Endodermal cell (in vitro differentiated cells): ENCODE results near the gene MKRN3. TPM values are rescaled to one million over a fixed set of nuclear protein-coding genes. Genes with fewer than 3 reads are reported as not detected.

Experiments
- DNase-seq: peaks from one replicate; pipeline ENCODE4 v3.0.0-alpha.2; 2017
- H3K27ac ChIP-seq: 2 replicates; pipeline ENCODE4 v1.5.1; 2013; ENCODE audit warnings: mild to moderate bottlenecking, low read depth, low read length, moderate library complexity
- H3K27me3 ChIP-seq: 2 replicates; pipeline ENCODE4 v1.6.1; 2013; ENCODE audit warnings: mild to moderate bottlenecking, low read length, moderate library complexity; ENCODE audit not compliant: insufficient read depth, control insufficient read depth, poor library complexity, severe bottlenecking
- H3K36me3 ChIP-seq: 2 replicates; pipeline ENCODE4 v1.7.0; 2013; ENCODE audit warnings: mild to moderate bottlenecking, low read length, moderate library complexity; ENCODE audit not compliant: control insufficient read depth, insufficient read depth
- H3K4me1 ChIP-seq: one replicate; pipeline ENCODE4 v1.7.0; 2013; ENCODE audit warnings: low read length; ENCODE audit not compliant: control insufficient read depth, insufficient read depth
- H3K4me3 ChIP-seq: 2 replicates; pipeline ENCODE4 v1.5.1; 2013; ENCODE audit warnings: mild to moderate bottlenecking, low read length, moderate library complexity
- H3K9ac ChIP-seq: 2 replicates; pipeline ENCODE4 v1.6.1; 2013; ENCODE audit warnings: mild to moderate bottlenecking, low read length, moderate library complexity; ENCODE audit not compliant: poor library complexity, severe bottlenecking; ENCODE audit errors: extremely low read depth
- H3K9me3 ChIP-seq: 2 replicates; pipeline ENCODE4 v1.6.1; 2013; ENCODE audit warnings: mild to moderate bottlenecking, low read length, moderate library complexity; ENCODE audit not compliant: control insufficient read depth
- H3K27ac Mint-ChIP-seq: 2 replicates; pipeline ENCODE4 v1.8.0; 2020; ENCODE audit warnings: mixed read lengths
- H3K27me3 Mint-ChIP-seq: 2 replicates; pipeline ENCODE4 v1.8.0; 2021; ENCODE audit warnings: mild to moderate bottlenecking, mixed read lengths; ENCODE audit not compliant: insufficient read depth
- H3K36me3 Mint-ChIP-seq: 2 replicates; pipeline ENCODE4 v1.8.0; 2020; ENCODE audit warnings: low read depth, mixed read lengths
- H3K4me1 Mint-ChIP-seq: 2 replicates; pipeline ENCODE4 v1.8.0; 2020; ENCODE audit warnings: mixed read lengths
- H3K4me3 Mint-ChIP-seq: 2 replicates; pipeline ENCODE4 v1.8.0; 2020; ENCODE audit warnings: mild to moderate bottlenecking, moderate library complexity, mixed read lengths
- H3K9me3 Mint-ChIP-seq: 2 replicates; pipeline ENCODE4 v1.8.0; 2020; ENCODE audit warnings: mild to moderate bottlenecking, mixed read lengths
- WGBS, 2 experiments: methylation state at CpG; one replicate each; pipeline versions ENCODE4 v1.1.5 to v1.1.7; 2013; ENCODE audit warnings: missing lambda C conversion rate in 2 of 2, mixed read lengths in 1 of 2; ENCODE audit not compliant: insufficient coverage in 1 of 2, insufficient read length in 1 of 2; 5-methylcytosine and 5-hydroxymethylcytosine counted together
- long read RNA-seq, 4 experiments: library from polyadenylated mRNA in 2 of 4; library from RNA in 1 of 4; library from capped mRNA in 1 of 4; stranded (forward) in 3 of 4; unstranded in 1 of 4; transcript quantifications; one replicate each; pipeline ENCODE4 v2.0.0, GENCODE V29; 2020 to 2021; ENCODE audit warnings: inconsistent platforms in 1 of 4
- polyA plus RNA-seq, 2 experiments: library from polyadenylated mRNA; stranded (reverse); fragments of 50-300 nt; gene quantifications; one replicate each; pipeline ENCODE4 v1.2.3, GENCODE V29; 2013
- total RNA-seq, 2 donors: library from RNA; stranded (reverse); fragmentation: NEBNext Ultra II Directional in 1 of 2; extraction: Animal tissue kit (Norgen Biotek cat#: 25700) in 1 of 2; gene quantifications; 2 replicates in 1 of 2; 3 replicates in 1 of 2; pipeline ENCODE4 v1.2.1, GENCODE V29; 2021
- TF ChIP-seq, protein P1 (sequence below): fragments of 200-600 bp; sonication (generic); conservative IDR thresholded peaks from 2 replicates; pipeline ENCODE4 v1.5.0; 2021; ENCODE audit warnings: antibody characterized with exemption, mild to moderate bottlenecking

MKRN3 gene
- total RNA-seq = not detected
- 2.1 TPM for polyA plus RNA-seq (2013, experiment 1 of 2)
- 0.91 TPM for polyA plus RNA-seq (2013, experiment 2 of 2)
- long read RNA-seq, experiment 1 = 0 reads
- long read RNA-seq, experiment 2 = 0 reads
- long read RNA-seq, experiment 3 = 0 reads
- long read RNA-seq, experiment 4 = 0 reads

DNA sequence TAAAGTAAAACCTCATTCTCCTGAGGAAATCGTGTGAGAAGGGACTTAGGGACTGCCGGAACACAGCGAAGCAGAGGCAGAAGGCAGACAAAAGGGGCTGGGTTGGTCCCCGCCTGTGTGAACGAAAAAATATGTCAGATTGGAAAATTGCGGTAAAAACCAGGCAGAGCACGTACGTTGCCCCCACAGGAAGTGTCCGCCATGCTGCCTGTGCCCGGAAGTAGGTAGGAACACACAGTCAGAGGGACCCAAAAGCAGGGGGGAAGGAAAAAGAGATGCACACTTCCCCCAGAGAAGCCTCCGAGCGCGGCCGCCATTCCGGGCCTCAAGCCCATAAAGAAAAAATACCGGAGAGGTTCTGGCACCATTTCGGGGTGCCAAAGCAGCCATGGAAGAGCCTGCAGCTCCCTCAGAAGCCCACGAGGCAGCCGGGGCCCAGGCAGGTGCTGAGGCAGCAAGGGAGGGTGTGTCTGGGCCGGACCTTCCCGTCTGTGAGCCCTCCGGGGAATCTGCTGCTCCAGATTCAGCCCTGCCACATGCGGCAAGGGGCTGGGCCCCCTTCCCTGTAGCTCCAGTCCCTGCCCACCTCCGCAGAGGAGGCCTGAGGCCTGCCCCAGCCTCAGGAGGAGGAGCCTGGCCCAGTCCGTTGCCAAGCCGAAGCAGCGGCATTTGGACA is at the start of gene MKRN3:
MKRN3 (plus strand) TSS at position 280 of the 676 bp plus-strand sequence; CDS start at position 389, 109 bp downstream.
- TF ChIP-seq, protein P1, sequence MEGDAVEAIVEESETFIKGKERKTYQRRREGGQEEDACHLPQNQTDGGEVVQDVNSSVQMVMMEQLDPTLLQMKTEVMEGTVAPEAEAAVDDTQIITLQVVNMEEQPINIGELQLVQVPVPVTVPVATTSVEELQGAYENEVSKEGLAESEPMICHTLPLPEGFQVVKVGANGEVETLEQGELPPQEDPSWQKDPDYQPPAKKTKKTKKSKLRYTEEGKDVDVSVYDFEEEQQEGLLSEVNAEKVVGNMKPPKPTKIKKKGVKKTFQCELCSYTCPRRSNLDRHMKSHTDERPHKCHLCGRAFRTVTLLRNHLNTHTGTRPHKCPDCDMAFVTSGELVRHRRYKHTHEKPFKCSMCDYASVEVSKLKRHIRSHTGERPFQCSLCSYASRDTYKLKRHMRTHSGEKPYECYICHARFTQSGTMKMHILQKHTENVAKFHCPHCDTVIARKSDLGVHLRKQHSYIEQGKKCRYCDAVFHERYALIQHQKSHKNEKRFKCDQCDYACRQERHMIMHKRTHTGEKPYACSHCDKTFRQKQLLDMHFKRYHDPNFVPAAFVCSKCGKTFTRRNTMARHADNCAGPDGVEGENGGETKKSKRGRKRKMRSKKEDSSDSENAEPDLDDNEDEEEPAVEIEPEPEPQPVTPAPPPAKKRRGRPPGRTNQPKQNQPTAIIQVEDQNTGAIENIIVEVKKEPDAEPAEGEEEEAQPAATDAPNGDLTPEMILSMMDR = no peak
- Histone ChIP-seq H3K9ac (no peak within 1 kb of the TSS), H3K36me3 (no peaks in the 10 kb centered on the region), H3K4me1 (no peaks in the 10 kb centered on the region), H3K27ac (peak within 1 kb of the TSS; percentile 91), H3K4me3 (no peak within 1 kb of the TSS), H3K9me3 (peaks cover 14% of the 10 kb centered on the region), H3K27me3 (no peaks in the 10 kb centered on the region)
- Mint-ChIP-seq H3K4me3 (no peak within 1 kb of the TSS), H3K36me3 (no peaks in the 10 kb centered on the region), H3K27me3 (no peaks in the 10 kb centered on the region), H3K9me3 (peaks cover 52% of the 10 kb centered on the region), H3K4me1 (no peaks in the 10 kb centered on the region), H3K27ac (no peak within 1 kb of the TSS)
- no peak for DNase-seq
- WGBS, 2 experiments = 86 to 90% methylated on average over 13 to 27 of the region's 27 CpGs

DNA sequence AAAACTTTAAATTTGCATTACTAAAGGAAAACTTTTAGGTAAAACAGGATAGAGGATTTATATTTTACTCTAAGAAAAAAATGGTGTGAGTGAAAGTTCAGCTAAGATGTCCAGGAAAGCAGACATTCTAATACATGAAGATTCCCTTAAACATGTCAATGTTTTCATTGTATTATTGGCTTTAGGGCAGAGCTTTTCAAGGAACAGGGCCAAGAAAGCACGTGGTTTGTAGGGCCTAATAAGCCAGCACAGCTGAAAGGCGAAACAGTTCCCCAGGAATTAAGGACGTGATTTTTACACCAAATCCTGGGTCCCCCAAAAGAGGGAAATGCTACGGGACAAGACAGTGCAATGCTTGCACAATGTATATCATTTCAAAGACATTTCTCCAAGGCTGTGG is 48.6 kb upstream of the MKRN3 start:
- H3K27me3 ChIP-seq = no peaks in the 10 kb centered on the region
- no peak for DNase-seq
- Mint-ChIP-seq H3K4me1 (peaks cover 5% of the 10 kb centered on the region), H3K4me3 (no peak overlapping the region), H3K9me3 (peaks cover 57% of the 10 kb centered on the region), H3K27me3 (peaks cover 2% of the 10 kb centered on the region), H3K36me3 (peaks cover 1% of the 10 kb centered on the region), H3K27ac (no peak overlapping the region)
- no peaks in the 10 kb centered on the region for H3K36me3 ChIP-seq
- H3K4me3 ChIP-seq = no peak overlapping the region
- WGBS, 2 experiments = 71 to 74% methylated on average over 3 to 4 of the region's 4 CpGs
- TF ChIP-seq, protein P1 = no peak
- no peak overlapping the region for H3K9ac ChIP-seq
- no peak overlapping the region for H3K27ac ChIP-seq
- H3K4me1 ChIP-seq = no peaks in the 10 kb centered on the region
- H3K9me3 ChIP-seq = peaks cover 51% of the 10 kb centered on the region

DNA sequence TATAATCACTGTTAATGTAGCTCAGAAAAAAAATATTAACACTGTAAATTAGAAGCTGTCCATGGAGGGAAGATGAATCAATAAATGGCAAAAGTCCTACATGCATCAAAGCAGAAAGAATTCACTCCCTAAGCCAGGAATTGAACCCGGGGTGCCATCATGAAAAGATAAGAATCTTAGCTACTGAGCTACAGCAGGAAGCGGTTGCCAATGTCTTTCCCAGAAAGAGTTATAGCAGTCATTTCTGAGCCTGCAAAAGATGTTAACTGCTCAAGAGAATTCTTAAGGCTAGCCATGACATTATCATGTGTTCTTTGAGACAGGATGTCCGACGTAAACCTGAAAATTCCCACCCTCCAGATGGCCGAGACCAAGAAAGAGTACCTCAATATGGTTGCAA is 47.4 kb upstream of the MKRN3 start:
- Mint-ChIP-seq H3K4me3 (no peak overlapping the region), H3K9me3 (peaks cover 55% of the 10 kb centered on the region), H3K27ac (no peak overlapping the region), H3K36me3 (peaks cover 1% of the 10 kb centered on the region), H3K27me3 (peaks cover under 1% of the 10 kb centered on the region), H3K4me1 (peaks cover 5% of the 10 kb centered on the region)
- no peaks in the 10 kb centered on the region for H3K36me3 ChIP-seq
- WGBS, 2 experiments = 85 to 95% methylated on average over 5 of the region's 5 CpGs
- peaks cover 38% of the 10 kb centered on the region for H3K9me3 ChIP-seq
- H3K4me1 ChIP-seq = no peaks in the 10 kb centered on the region
- H3K4me3 ChIP-seq = no peak overlapping the region
- DNase-seq = no peak
- H3K9ac ChIP-seq = no peak overlapping the region
- H3K27me3 ChIP-seq = no peaks in the 10 kb centered on the region
- TF ChIP-seq, protein P1 = no peak
- no peak overlapping the region for H3K27ac ChIP-seq
